ENCODE results near the gene HEY2. TPM values are rescaled to one million over a fixed set of nuclear protein-coding genes. Genes with fewer than 3 reads are reported as not detected.

The HEY2 gene
- total RNA-seq, 2 donors from 2014 or later = 26.5 to 40.9 TPM

DNA sequence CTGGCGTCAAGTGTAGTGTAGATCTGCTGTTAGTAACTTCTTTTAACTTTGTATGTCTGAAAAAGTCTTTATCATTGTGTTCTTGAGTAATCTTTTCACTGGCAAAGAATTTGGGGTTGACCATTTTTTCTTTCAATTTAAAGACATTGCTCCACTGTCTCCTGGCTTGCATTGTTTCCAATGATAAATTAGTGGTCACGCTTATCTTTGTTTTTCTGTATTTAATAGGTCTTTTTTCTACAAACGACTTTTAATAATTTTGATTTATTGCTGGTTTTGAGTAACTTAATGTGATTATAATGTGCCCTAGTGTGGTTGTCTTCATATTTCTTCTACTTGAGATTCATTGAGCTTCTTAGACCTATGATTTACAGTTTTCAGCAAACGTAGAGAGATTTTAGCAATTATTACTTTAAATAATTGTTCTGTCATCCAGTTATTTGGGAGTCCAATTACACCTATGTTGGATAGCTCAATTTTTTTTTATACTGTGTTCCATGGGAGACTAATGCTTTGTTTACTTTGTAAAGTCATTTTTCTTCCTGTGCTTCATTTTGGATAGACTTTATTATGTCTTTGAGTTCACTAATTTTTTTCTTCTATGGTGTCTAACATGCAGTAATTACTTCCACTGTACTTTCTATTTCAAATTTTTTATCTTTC is 38.3 kb upstream of the HEY2 start:
- Histone ChIP-seq H3K4me3 (no peak overlapping the region), H3K9me3 (peaks cover 5% of the 10 kb centered on the region), H3K27ac (no peak overlapping the region), H3K36me3 (no peaks in the 10 kb centered on the region), H3K4me1 (ENCODE audit: control insufficient read depth in 1 of 2, low read depth in 2 of 2) (peaks cover 0 to 9% of the 10 kb centered on the region in 2 donors), H3K27me3 (replicated peaks; ENCODE audit: insufficient read depth) (no peaks in the 10 kb centered on the region)
- TF ChIP-seq, protein P1, sequence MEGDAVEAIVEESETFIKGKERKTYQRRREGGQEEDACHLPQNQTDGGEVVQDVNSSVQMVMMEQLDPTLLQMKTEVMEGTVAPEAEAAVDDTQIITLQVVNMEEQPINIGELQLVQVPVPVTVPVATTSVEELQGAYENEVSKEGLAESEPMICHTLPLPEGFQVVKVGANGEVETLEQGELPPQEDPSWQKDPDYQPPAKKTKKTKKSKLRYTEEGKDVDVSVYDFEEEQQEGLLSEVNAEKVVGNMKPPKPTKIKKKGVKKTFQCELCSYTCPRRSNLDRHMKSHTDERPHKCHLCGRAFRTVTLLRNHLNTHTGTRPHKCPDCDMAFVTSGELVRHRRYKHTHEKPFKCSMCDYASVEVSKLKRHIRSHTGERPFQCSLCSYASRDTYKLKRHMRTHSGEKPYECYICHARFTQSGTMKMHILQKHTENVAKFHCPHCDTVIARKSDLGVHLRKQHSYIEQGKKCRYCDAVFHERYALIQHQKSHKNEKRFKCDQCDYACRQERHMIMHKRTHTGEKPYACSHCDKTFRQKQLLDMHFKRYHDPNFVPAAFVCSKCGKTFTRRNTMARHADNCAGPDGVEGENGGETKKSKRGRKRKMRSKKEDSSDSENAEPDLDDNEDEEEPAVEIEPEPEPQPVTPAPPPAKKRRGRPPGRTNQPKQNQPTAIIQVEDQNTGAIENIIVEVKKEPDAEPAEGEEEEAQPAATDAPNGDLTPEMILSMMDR (IDR thresholded peaks at IDR 0.05) = no peak
- ATAC-seq (ENCODE audit: insufficient number of reproducible peaks, low FRiP score, low read depth) (no peak), DNase-seq (ENCODE audit: low spot score) (no peak)

DNA sequence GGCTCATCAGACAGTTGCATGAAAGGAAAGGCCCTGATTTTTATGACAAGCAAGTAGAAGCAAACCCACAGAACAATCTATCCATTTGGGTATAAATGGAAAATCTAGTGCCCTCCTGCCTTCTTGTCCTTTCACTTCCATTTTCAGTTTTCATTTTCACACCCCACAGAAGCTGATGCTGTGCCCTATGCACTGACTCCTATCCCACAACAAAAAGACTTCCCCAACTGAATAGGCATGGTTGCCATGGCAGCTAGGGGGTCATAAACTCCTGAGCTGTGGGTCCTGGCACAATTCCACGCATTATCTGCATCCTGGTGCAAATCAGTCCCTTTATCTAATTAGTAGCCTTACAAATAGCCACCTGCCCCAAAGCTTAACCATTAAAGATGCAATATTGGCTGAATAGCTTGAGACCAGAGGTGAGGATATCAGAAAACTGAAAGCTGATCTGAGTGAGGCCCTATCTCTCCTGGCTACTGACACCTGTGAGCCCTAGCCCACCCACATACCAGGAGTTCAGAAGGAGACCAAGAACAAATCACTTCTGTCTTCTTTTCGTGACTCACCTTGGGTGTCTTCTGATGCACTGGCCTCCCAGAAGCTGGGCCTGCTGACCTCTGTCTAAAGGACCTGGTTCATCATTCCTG is 34.9 kb upstream of the HEY2 start:
- DNase-seq (ENCODE audit: low spot score) (no peak), ATAC-seq (ENCODE audit: insufficient number of reproducible peaks, low FRiP score, low read depth) (no peak)
- no peak overlapping the region for H3K4me3 ChIP-seq
- TF ChIP-seq, protein P1 (IDR thresholded peaks at IDR 0.05) = no peak
- H3K27ac ChIP-seq = no peak overlapping the region
- no peaks in the 10 kb centered on the region for H3K36me3 ChIP-seq
- peaks cover 5% of the 10 kb centered on the region for H3K9me3 ChIP-seq
- no peaks in the 10 kb centered on the region for H3K27me3 ChIP-seq (replicated peaks; ENCODE audit: insufficient read depth)
- H3K4me1 ChIP-seq (ENCODE audit: control insufficient read depth in 1 of 2, low read depth in 2 of 2) = peaks cover 0 to 9% of the 10 kb centered on the region in 2 donors

DNA sequence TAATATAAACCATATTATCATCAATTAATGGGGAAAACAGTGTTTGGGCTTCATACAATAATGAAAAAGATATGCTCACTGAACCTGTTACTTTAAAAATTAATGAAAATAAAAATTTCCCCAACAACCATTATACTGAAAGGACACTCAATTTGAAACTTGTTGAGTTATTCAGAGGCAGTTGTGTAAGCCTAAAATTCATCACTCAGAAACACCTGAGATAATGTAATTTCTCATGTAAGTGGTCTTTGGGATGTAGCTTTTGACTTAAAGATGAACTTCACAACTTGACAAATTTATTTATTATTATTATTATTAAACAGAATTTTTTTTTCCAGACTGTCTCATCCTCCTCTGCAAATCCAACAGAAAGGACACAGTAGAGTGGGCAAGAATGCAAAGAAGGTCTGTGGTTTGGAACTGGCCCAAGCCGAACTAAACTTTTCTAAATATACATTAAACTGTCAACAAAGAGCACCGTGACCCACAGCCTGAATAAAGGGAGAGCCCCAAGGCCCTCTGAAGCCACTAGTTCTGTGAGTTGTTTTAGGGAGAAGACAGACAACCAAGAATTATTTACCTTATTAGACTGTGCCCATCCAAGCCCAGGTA is 32.2 kb upstream of the HEY2 start:
- Histone ChIP-seq H3K27ac (no peak overlapping the region), H3K4me1 (ENCODE audit: control insufficient read depth in 1 of 2, low read depth in 2 of 2) (peaks cover 0 to 9% of the 10 kb centered on the region in 2 donors), H3K9me3 (no peaks in the 10 kb centered on the region), H3K36me3 (no peaks in the 10 kb centered on the region), H3K4me3 (no peak overlapping the region), H3K27me3 (replicated peaks; ENCODE audit: insufficient read depth) (no peaks in the 10 kb centered on the region)
- no peak for DNase-seq (ENCODE audit: low spot score)
- no peak for ATAC-seq (ENCODE audit: insufficient number of reproducible peaks, low FRiP score, low read depth)
- TF ChIP-seq, protein P1 (IDR thresholded peaks at IDR 0.05) = no peak

DNA sequence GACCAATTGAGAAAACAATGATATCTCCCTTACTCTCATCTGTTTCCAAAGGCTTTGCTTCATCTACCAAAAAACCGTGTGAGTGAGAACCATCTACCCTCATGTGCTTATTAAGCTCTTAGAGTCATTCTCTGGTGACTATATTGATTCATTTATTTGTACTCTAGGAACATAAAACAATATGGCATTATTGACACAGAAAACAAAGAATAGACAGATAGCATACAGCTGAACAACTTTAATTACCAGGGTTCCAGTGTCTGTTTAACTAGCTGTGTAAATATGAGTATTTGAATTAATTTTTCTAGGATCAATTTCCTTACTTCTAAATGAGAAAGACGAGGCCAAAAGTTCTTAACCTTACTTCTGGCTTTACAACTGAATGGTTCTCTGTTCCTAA is 31.3 kb upstream of the HEY2 start:
- Histone ChIP-seq H3K9me3 (no peaks in the 10 kb centered on the region), H3K27ac (no peak overlapping the region), H3K27me3 (replicated peaks; ENCODE audit: insufficient read depth) (no peaks in the 10 kb centered on the region), H3K4me3 (no peak overlapping the region), H3K36me3 (no peaks in the 10 kb centered on the region), H3K4me1 (ENCODE audit: control insufficient read depth in 1 of 2, low read depth in 2 of 2) (peaks cover 0 to 9% of the 10 kb centered on the region in 2 donors)
- no peak for DNase-seq (ENCODE audit: low spot score)
- no peak for ATAC-seq (ENCODE audit: insufficient number of reproducible peaks, low FRiP score, low read depth)
- TF ChIP-seq, protein P1 (IDR thresholded peaks at IDR 0.05) = no peak

DNA sequence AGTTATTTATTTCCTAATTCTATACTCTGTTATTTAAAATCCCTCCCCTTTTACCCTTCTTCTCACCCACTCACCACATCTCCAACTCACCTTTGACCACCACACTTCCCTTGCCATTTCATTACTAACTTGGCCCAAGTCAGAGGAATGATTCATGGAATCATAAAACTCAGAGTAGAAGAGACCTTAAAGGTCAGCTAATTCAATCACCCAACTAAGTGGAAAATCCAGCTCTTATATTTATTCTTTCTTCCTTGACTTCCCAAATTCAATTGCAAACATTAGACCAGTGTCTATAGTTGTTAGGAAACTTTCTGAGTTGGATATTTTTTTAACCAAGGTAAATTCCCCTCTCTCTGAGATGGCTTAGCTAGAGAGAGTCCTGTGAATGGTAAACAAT is 26.5 kb upstream of the HEY2 start:
- no peak overlapping the region for H3K27ac ChIP-seq
- H3K4me3 ChIP-seq = no peak overlapping the region
- ATAC-seq (ENCODE audit: insufficient number of reproducible peaks, low FRiP score, low read depth) = no peak
- TF ChIP-seq, protein P1 (IDR thresholded peaks at IDR 0.05) = no peak
- H3K9me3 ChIP-seq = no peaks in the 10 kb centered on the region
- no peak for DNase-seq (ENCODE audit: low spot score)
- no peaks in the 10 kb centered on the region for H3K36me3 ChIP-seq
- H3K4me1 ChIP-seq (ENCODE audit: control insufficient read depth in 1 of 2, low read depth in 2 of 2) = no peaks in the 10 kb centered on the region
- no peaks in the 10 kb centered on the region for H3K27me3 ChIP-seq (replicated peaks; ENCODE audit: insufficient read depth)
